B cell (primary cell): ENCODE measurements around the gene CYP2W1.

Source experiments
- EZH2 ChIP-seq: IDR thresholded peaks from 2 replicates; pipeline ENCODE4 v1.6.1; 2012; ENCODE audit warnings: borderline replicate concordance, low read depth, mild to moderate bottlenecking, moderate library complexity, low read length; ENCODE audit not compliant: insufficient read depth, poor library complexity, severe bottlenecking
- TF ChIP-seq, protein P1 (sequence below): fragments of 200-600 bp; IDR thresholded peaks from one replicate; pipeline ENCODE4 v1.8.0; 2022; ENCODE audit warnings: antibody characterized with exemption, mild to moderate bottlenecking

DNA sequence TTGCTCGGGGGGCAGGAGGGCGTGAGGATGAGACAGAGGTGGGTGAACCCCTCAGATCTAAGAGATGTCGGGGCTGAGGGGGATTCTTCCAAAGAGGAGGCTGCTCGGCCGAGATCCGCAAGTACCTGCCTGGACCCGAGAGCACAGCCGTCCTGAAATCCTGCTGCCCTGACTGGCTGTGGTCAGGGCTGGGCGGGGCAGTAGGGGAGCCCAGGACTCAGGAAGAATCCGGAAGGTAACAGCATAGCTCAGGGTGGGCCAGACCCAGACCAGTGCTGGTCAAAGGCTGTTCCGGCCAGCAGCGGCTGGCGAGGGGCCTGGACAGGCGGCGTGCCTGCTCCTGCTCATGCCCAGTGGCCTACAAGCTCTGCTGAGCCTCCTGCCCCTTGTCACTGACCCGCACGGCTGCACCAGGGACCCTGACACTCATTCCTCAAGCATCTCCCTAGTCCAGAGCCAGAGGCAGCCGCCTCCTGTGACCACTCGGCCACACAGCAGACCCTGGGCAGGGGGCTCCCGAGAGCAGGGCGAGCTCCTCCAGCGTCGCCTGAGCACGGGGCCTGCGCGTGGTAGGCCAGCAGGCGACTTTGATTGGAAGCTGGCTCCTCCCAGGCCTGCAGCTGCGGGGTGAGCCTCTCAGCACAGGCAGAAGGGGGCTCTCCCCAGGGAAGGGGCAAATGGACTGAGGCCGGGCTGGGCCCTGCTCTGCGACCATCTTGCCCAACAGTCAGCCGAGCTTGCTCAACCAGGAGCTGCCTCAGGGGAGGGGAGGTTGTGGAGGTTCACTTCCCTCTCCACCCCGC is 25.4 kb upstream of the CYP2W1 start:
- TF ChIP-seq, protein P1, sequence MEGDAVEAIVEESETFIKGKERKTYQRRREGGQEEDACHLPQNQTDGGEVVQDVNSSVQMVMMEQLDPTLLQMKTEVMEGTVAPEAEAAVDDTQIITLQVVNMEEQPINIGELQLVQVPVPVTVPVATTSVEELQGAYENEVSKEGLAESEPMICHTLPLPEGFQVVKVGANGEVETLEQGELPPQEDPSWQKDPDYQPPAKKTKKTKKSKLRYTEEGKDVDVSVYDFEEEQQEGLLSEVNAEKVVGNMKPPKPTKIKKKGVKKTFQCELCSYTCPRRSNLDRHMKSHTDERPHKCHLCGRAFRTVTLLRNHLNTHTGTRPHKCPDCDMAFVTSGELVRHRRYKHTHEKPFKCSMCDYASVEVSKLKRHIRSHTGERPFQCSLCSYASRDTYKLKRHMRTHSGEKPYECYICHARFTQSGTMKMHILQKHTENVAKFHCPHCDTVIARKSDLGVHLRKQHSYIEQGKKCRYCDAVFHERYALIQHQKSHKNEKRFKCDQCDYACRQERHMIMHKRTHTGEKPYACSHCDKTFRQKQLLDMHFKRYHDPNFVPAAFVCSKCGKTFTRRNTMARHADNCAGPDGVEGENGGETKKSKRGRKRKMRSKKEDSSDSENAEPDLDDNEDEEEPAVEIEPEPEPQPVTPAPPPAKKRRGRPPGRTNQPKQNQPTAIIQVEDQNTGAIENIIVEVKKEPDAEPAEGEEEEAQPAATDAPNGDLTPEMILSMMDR = no peak
- no peak for TF ChIP-seq EZH2
